Endometrial microvascular endothelial cells (primary cell): ENCODE results near the gene NAPB. TPM values are rescaled to one million over a fixed set of nuclear protein-coding genes. Genes with fewer than 3 reads are reported as not detected.

Experiments used
- in situ Hi-C: cut with HindIII; loops from 2 replicates; pipeline ENCODE4 v1.10.0; 2017; ENCODE audit warnings: low sequenced_read_pairs, low pct_unique_long_range_greater_than_20kb; ENCODE audit errors: inconsistent ontology term
- total RNA-seq: library from RNA; depleted of rRNA; stranded (reverse); fragments of >200 nt; gene quantifications from one replicate; pipeline ENCODE4 v1.2.3, GENCODE V29; 2015; ENCODE audit errors: inconsistent ontology term

Gene NAPB
- total RNA-seq, 1 donor from 2014 or later, result 7.6 TPM

GRCh38 chr20:23331450-23332350, 89.6 kb downstream of the NAPB start:
- in situ Hi-C loops, result no loop called here

GRCh38 chr20:23327617-23328333, 93.5 kb downstream of the NAPB start:
- in situ Hi-C loops, result no loop called here

GRCh38 chr20:23326774-23327173, 94.5 kb downstream of the NAPB start:
- in situ Hi-C loops, result no loop called here

- in situ Hi-C loops, result no loop called here
These were observed 96.2 kb downstream of the NAPB start for GRCh38 chr20:23325107-23325506.

Other genes with a start within 250 kb of the NAPB start
- gene NXT1, start 70.7 kb downstream of the NAPB start, total RNA-seq, result 35.5 TPM
- gene GZF1, start 59.3 kb downstream of the NAPB start, total RNA-seq, result 10.9 TPM
- gene CSTL1, start 18.2 kb upstream of the NAPB start, total RNA-seq, result not detected
- not detected for gene CST11, start 31.4 kb upstream of the NAPB start, total RNA-seq
- not detected for gene CST8, start 69.6 kb upstream of the NAPB start, total RNA-seq
- gene CST9L, start 147.0 kb upstream of the NAPB start, total RNA-seq, result not detected
- not detected for gene CST9, start 184.4 kb upstream of the NAPB start, total RNA-seq
- 346 TPM for gene CST3, start 216.5 kb upstream of the NAPB start, total RNA-seq